Liver (tissue), 3 donors: ENCODE data around the gene MANBA.

ENCODE experiments used
- RXRA ChIP-seq, 2 donors: IDR thresholded peaks; 2 replicates each; pipeline ENCODE4 v1.6.1; 2017 to 2018; ENCODE audit warnings: antibody characterized with exemption in 2 of 2, mild to moderate bottlenecking in 1 of 2
- TF ChIP-seq, protein P1 (sequence below): fragments of 150-350 bp; IDR thresholded peaks from 2 replicates; pipeline ENCODE4 v1.5.1; 2017; ENCODE audit warnings: improper control_type of control experiment, low read depth, low read length; ENCODE audit not compliant: missing input control
- donor health status: healthy.
- donor health status: healthy.

DNA sequence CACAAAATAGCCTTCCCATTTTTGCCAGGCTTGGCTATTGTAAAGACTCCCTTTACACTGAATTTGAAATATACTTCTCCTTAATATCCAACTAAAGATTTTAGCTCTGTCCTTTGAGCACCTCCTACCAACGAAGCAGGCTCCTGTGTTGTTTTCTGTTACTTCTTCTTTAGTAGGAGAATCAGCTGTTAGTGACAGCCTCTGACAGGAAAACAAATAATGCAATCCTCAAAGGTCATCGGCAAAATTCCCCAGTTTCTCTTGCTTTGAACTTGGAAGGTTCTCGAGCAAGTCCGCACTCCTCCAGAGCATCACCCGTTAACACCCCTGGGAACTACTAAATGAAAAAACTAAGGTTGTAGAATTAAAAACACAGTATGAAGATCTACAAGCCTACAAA is 66.9 kb downstream of the MANBA start:
- TF ChIP-seq, protein P1, sequence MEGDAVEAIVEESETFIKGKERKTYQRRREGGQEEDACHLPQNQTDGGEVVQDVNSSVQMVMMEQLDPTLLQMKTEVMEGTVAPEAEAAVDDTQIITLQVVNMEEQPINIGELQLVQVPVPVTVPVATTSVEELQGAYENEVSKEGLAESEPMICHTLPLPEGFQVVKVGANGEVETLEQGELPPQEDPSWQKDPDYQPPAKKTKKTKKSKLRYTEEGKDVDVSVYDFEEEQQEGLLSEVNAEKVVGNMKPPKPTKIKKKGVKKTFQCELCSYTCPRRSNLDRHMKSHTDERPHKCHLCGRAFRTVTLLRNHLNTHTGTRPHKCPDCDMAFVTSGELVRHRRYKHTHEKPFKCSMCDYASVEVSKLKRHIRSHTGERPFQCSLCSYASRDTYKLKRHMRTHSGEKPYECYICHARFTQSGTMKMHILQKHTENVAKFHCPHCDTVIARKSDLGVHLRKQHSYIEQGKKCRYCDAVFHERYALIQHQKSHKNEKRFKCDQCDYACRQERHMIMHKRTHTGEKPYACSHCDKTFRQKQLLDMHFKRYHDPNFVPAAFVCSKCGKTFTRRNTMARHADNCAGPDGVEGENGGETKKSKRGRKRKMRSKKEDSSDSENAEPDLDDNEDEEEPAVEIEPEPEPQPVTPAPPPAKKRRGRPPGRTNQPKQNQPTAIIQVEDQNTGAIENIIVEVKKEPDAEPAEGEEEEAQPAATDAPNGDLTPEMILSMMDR, result no peak
- no peak for TF ChIP-seq RXRA (IDR thresholded peaks at IDR 0.05)
